T1000 (cell line): ENCODE results near the gene A2M.

Experiments used
- DNase-seq: peaks from one replicate; lab custom pipeline; 2025; ENCODE audit warnings: mixed read lengths; lab: John Stamatoyannopoulos, UW

A2M gene

GRCh38 chr12:9122091-9122609 is 6.4 kb upstream of the A2M start:
- no peak for DNase-seq

GRCh38 chr12:9120487-9121184 is 4.9 kb upstream of the A2M start:
- DNase-seq: no peak

- DNase-seq: no peak
Measured at GRCh38 chr12:9118158-9118557, 2.4 kb upstream of the A2M start.

DNA sequence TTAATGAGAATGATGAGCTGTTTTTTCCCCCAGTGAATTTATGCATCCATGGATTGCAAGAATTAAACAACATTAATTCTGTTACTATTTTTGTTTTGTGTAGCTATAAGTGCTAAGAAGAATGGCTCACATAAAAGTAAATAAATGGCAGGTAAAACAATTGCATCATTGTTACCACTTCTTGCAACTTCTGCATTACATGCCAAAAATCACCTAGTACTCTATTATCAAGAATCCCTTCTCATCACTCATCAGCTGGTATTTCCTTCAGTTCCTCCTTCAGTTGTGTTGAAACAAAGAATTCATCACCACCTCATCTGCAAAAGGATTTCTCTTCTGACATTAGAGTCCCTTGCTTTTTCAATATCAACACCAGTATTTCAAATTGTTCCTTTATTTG is 773 bp downstream of the A2M start:
- no peak for DNase-seq

DNA sequence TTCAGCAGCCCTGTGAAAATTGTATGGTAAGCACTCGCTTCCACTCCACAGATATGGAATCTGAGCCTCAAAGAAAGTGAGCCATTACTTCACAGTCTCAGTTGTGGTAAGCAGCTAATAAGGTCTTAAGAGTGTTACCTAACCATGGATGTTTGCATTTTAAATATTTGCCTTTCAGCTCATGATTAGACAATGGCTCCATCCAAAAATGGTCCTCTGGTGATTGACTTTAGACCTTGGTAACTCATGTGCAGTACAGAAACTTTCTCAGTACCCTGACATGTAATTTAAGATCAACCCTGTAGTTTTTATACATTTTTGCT is 1.8 kb downstream of the A2M start:
- no peak for DNase-seq

DNA sequence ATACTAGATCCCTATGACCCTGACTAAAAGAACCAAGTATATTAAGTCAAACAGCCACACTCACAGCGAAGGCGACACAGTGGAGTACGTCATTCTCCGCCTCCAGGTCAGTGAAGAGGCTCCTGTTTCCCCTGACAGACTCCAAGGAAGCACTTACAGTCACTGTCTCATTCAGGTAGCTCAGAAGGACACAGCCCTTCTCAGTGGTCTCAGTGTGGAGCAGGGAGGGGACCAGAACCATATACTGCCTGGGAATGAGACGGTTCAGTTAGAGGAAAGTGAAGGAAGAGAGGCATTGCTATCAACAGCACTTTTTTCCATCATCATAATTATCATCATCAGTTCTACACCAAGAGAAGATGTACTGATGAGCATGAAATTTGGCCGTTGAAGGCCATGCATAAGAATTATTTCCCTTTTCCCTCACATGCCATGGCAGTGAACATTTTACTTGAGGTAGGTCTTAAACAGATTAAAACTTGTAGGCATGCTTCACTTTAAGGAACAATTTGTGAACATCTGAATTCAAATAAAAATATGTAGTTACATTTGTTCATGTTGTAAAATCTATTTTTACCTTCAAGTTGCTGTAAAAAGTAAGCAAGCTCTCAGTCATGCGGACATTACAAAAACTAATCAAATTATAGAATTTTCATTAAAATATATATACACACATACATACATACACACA is 2.3 kb downstream of the A2M start:
- no peak for DNase-seq

DNA sequence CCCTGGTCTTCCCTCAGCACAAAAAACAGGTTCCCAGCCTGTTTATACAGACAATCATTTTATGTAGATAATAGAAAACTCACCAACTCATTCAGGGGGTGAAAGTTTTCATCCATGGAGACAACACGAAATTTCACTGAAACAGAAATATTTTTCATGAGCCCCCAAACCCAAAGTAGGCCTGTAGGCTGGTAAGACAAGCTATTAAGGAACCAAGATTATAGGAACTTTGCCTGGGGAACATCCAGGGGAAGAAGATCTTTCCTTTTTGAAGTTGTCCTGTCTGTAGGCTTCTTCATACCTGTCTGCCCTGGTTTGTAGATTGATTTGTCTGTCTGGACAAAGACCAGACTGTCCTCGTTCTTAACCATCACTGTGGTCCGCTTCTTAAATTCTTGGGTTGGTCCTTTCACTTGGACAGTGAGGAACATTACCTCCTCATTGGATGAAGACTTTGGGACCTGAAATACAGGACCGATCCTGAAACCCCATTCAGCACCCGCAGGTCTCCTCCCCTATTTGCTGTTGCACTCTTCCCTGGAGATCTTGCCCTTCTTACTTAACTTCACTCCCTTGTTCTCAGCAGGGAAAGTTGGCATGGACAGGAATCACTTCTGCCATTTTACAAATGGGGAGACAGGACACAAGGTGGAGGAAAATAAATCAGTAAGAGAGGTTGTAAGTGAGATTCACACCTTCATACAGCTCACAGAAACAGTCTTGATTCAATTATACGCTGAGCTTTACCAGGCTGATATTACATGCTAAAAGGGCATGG is 3.5 kb downstream of the A2M start:
- DNase-seq: no peak

GRCh38 chr12:9111525-9111924 is 4.2 kb downstream of the A2M start:
- no peak for DNase-seq

DNA sequence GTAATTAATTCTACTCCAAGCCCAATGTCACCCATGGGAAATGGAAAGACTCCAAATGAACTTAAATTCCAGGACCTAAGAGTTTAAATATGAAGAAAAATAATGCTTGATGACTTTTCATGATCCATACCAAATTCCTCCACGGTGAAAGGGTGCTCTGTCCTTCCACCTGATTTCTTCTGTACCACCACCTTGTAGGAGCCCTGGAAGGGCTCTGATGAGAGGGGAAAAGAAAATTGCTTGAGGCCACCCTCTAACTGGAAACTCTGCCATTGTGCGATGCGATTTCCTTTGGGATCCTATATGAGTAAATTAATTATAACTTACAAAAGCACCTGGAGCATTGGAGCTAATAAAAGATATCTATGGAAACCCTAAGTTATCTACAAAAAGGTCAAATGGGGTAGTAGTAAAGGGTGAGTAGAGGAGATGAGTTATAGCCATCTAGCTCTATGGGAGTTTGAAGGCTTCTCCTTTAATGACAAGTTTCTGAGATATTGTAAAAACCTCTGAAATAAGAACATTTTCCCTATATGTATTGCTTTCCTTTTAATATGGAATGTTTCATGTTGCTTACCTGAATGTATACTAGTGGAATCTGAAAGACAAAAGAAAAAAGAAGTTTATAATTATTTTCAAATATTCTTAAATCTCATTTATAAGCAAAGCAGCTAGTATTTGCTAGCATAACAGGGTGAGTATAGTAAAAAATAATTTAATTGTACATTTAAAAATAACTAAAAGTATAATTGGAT is 5.8 kb downstream of the A2M start:
- DNase-seq: no peak

DNA sequence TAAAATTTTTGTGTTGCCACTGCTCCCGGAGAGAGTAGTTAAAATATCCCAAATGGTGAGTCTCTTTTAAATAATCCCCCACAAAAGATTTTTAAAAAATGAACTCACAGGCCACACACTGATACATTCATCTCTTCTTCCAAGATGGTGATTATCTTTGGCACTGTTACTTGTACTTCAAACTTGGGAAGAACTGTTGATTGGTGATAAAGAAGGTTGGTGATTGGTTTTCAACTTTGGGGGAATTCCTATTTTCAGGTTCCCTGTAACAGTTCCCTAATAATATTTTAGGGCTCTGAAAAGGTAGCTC is 6.6 kb downstream of the A2M start:
- no peak for DNase-seq

DNA sequence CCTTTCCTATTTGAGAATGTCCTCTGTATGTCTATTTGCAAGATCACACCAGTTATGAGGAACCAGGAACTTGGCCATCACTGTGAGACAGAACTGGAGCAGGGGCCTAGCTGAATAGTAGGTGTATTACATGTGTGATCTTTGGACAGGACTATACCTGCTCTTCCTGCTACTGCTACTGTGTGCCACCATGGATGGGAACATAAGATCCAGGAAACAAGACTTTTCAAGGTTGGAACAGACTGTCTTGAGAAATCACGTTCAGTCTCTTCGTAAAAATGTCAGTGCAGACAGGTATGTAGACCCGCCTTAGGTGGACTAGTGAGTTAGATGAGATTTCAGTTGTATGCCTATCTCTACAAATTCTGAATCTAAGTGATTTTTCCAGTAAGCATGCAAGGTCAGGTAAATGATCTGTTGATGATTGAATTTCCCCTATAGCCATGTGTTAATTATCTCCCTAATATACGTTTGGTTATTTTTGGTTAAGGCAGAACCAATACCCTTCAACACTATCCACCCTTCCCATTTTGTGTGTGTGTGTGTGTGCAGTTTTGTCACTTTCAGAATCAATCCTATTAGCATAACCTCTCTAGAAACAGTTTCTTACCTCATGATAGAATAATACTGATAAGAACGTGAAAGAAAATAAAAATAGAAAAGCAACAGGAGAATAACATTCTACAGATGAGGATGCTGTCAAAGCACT is 7.1 kb downstream of the A2M start:
- DNase-seq: no peak

DNA sequence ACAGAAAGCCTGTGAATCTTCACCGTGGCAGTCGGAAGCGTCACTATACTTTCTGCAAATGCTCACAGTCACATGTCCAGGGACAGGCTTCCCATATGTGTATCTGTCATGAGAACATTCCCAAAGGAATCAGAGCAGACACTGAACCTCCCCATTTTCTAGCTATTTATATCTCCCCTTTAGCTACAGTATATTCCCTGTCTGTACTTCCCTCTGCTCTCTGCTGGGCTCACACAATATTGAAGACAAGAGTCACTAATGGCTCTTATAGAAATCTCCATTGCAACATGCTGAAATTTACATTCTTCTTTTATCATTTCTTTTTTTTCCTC is 8.2 kb downstream of the A2M start:
- DNase-seq: no peak

- no peak for DNase-seq
Measured at GRCh38 chr12:9106610-9107541, 8.8 kb downstream of the A2M start.

DNA sequence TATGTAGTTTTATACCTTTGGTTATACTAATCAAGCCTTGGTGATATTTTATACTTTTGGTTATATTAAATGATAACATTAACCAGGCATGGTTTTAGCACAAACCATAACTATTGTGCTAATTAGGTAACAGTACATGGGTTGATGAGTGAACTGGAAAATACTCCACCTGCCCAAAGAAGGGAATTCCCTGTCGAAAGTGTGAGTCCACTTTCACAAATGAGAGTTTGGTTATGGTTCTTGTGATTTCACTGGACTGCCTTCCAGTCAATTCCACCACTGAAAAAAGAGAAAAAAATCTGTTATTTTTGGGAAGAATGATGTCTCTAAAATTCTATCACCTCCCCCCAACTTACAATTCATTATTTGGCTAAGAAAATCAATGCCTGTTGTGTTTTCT is 9.7 kb downstream of the A2M start:
- no peak for DNase-seq

DNA sequence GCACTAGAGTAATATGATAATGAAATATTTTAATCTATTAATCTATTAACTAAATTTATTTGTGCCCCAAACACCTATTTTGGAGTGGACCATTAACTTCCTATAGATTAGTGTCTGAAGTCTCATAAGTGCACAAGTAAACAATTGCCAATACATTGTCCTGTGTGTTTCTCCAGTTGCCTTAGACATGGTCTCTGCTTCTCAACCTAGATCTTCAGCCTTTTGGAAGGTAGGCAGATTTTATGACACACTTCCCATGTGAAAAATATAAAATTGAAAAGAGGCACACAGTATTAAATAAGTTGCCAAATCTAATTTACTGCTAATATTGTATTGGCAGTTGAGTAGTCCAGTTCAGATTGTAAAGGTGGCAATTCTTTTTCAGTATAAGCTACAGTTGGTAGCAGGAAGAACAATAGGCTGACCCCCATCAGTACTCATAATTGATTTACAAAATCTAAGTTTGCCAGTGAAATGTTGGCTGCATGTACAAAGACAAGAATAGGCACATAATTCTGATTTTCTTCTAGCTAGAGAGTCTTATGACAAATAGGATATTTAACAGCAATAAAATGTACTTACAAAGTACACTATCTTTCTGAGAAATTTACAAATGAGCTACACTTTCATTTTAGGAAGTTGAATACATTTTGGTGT is 10.8 kb downstream of the A2M start:
- DNase-seq: no peak

DNA sequence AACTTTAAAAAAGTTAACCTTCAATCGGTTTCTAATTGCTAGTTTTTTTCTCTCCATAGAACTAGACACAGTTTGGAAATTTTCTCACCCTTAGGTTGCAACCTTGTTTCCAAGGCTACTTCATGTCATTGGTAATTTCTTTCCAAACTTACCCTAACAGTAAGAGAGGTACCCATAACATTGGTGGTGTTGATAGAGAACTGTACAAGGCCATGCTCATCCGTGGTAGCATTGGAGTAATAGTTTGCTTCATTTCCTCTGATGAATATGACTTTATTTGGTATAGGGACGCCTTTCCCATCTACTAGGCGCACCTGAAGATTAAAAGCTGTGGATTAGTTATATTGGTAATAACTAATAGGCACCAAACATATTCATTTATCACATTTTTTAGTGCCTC is 11.6 kb downstream of the A2M start:
- DNase-seq: no peak

DNA sequence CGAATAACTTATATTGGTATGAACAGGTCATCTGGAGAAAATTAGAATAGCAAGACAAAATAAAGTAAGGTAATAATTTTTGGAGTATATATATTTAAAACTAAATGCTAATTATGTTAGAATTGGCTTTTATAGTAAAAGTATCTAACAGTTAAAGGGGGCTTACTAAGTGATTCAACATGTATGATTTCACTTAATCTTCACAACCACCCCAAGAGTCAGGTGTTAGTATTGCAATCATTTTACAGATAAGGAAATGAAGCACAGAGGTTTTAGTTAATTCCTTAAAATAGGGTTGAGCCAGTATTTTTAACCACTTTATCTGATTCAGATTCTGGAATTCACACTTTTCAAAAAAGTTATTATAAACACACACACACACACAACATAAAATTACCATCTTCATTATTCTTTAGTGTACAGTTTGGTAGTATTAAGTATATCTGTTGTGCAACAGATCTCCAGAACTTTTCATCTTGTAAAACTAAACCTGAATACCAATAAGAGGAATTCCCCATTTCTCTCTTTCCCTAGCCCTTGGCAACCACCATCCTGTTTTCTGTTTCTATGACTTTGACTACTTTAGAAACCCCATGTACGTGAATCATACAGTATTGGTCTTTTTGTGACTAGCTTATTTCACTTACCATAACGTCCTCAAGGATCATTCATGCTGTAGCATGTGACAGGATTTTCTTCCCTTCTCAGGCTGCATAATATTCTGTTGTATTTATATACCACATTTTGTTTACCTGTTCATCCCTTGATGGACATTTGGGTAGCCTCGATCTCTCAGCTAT is 12.5 kb downstream of the A2M start:
- DNase-seq: no peak

GRCh38 chr12:9101018-9101687 is 14.6 kb downstream of the A2M start:
- DNase-seq: no peak
